G401.6 (cell line): ENCODE data around the gene SVIL.

ENCODE experiments used
- FAIRE-seq: peaks from 2 replicates; lab custom pipeline; 2012; peaks lifted over from hg19 to GRCh38; lab: Jason Lieb, UNC

Gene SVIL

GRCh38 chr10:29411666-29412315 lies 223.0 kb downstream of the SVIL start:
- no peak for FAIRE-seq

- FAIRE-seq = no peak
Observed at GRCh38 chr10:29409241-29410054, 225.3 kb downstream of the SVIL start.

- no peak for FAIRE-seq
Observed at GRCh38 chr10:29408847-29409240, 225.9 kb downstream of the SVIL start.
